IPS-18c (cell line): ENCODE data around the gene RASSF5.
"Not testable (repeated sequence)": the region's sequence is repeated elsewhere in the genome, so short reads cannot be mapped to it uniquely, and the experiment has no call there.

ENCODE experiments used
- H3K4me3 ChIP-seq: 2 replicates; pipeline ENCODE4 v1.7.0; 2013; ENCODE audit warnings: low read depth, mild to moderate bottlenecking, low read length, moderate library complexity; ENCODE audit not compliant: insufficient read depth
- H3K9me3 ChIP-seq: one replicate; pipeline ENCODE4 v1.6.1; 2013; ENCODE audit warnings: mild to moderate bottlenecking, low read length, moderate library complexity; ENCODE audit not compliant: control insufficient read depth, insufficient read depth

The RASSF5 gene

DNA sequence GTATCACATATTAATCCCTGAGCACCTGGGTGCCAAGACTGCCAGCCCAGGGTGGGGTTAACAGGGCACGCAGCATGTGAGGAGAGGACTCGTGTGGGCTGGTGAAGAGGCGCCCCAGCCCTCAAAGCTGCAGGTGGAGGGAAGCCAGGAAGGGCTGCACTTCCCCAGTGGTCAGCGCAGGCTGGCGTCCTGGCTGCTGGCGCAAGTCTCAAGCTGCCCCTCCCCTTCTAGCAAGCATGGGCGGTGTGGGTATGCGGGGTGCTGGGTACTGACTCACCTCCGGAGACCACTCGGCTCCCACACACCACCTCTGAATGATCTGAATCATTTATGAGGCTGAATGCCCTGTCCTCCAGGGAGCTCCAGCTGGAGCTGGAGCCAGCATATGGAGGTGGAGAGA is 60.9 kb downstream of the RASSF5 start:
- no peak overlapping the region for H3K4me3 ChIP-seq
- H3K9me3 ChIP-seq, result no peaks in the 10 kb centered on the region

DNA sequence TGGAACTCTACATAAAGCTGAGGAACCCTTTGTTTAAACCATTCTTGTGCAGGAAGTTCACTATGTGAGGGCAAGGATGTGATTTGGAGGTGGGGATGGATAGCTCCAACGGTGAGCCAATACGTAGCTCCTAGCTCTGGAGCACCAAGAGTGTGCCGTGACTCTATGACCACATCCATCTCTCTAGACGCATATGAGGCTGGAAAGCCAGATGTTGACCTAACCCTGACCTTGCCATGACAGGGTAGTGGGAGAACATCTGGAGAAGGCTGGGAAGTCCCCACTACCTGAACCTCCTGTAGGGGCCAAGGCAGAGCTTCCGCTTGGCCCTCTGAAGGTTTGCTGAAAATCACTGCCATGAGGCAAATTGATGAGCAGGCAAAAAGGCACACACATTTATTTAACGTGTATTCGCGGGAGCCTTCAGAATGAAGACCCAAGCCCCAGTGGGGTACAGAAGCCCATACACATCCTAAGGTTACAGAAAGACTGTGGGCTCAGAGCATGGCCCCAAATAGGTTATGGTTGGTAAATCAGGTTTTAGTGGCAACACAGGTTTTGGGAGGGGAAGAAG is 61.5 kb downstream of the RASSF5 start:
- Histone ChIP-seq H3K4me3 (no peak overlapping the region), H3K9me3 (no peaks in the 10 kb centered on the region)

DNA sequence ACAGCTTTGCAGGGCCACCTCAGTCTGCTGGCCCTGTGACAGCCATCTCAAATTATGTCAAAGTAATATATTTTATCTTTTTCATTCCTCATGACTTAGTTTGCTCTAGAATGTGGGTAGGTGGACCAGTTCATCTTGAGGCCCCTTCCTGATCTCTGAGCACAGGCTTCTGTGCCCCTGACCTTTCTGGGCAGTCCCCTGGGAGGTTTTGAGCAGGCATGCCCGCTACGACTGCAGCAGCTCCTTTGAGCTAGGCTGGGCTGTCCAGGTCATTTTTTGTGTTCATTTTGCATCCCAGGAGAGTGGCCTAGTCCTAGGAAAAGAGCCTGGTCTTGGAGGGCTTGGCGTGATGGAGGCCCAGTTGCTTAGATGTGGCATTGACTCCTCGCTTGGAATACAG is 62.2 kb downstream of the RASSF5 start:
- Histone ChIP-seq H3K9me3 (no peaks in the 10 kb centered on the region), H3K4me3 (no peak overlapping the region)

DNA sequence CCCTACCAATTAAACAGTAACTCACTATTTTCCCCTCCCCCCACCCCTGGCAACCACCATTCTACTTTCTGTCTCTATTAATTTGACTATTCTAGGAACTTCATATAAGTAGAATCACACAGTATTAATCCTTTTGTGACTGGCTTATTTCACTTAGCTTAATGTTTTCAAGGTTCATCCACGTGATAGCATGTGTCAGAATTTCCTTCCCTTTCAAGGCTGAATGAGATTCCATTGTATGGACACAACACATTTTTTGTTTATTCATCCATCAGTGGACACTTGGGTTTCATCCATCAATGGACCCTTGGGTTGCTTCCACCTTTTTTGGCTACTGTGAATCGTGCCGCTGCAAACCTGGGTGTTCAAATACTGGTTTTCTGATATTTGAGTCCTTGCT is 63.2 kb downstream of the RASSF5 start:
- Histone ChIP-seq H3K4me3 (no peak overlapping the region), H3K9me3 (no peaks in the 10 kb centered on the region)

DNA sequence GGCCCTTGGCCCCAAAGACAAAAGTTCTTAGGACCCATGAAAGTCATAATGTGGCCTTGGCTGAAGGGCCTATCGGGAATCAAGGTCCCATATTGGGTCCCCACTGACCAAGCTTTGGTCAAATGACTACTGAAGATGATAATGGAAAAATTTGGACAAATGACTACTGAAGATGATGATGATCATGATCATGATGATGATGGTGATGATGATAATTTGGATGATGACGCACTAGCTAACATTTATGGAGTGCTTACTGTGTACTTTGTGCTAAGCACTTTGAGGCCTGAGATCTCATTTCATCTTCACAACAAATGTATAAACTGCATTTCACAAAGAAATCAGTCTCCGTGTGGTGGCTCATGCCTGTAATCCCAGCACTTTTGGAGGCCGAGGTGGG is 65.5 kb downstream of the RASSF5 start:
- no peaks in the 10 kb centered on the region for H3K9me3 ChIP-seq
- no peak overlapping the region for H3K4me3 ChIP-seq

DNA sequence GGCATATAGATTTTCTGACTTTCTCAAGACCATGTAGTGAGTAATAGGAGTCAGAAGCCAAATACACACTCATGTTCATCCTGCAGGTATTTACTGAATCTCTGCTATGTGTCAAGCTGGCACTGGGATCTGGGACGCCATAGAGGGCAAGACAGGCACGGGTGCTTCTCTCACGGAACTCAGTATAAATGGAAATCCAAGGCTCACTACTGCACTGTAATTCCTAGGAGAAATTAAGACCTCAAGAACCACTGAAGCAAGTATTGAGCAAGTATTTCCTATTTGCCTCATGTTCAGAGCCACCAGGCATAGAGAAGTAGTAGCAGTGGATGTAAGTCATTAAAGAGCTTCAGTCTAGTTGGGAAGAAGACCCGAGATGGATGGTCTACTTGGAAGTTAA is 66.0 kb downstream of the RASSF5 start:
- H3K4me3 ChIP-seq, result no peak overlapping the region

DNA sequence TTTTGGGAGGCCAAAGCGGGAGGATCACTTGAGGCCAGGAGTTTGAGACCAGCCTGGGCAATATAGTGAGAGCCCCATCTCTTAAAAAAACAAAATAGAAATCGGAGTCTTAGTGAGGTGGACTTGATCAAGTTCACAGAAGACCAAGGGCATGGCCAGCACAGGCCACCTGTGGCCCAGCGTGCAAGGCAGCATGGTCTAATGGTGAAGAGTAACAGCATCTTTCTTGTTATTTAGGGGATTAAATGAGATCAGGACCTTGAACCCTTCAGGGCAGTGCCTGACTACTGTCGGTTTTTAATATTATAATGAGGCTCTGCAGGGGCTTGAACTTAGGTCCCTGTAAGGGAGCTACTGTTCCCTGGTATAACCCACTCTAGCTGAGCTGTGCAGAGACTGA is 66.4 kb downstream of the RASSF5 start:
- no peak overlapping the region for H3K4me3 ChIP-seq
- H3K9me3 ChIP-seq, result no peaks in the 10 kb centered on the region

More for the DNA sequence above, 66.0 kb downstream of the RASSF5 start:
- no peaks in the 10 kb centered on the region for H3K9me3 ChIP-seq

DNA sequence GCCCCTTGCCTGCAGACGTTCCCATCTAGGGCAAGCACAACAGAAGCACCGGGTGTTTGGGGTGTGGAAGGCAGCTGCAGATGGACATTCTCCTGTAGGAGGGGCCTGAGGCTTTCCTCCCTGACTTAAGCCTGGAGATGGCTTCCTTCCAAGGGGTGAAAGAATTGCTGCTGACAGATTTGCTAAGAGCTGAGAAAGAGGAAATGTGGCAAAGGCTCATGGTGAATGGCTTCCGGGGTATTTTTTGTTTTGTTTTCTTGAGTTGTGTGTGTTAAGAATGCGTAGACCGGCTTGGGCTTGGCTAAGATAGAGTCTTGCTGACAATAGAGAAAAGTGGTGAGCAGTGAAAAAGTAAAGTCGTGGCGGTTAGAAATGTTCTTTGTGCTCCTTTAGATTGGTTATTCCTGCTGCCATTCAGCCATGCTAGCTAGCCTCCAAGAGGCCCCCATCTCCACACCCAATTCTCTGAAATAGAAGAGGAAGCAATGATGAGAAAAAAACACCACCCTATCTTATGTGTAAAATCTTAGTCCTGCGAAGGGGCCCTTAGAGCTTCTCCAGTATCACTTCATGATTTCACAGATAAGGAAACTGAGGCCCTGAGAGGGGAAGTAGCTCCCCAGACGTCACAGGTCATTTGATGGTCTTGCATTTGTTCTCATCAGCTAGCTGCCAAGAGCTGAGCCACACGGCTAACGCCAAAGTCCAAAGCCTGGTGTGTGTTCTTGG is 68.0 kb downstream of the RASSF5 start:
- no peak overlapping the region for H3K4me3 ChIP-seq
- H3K9me3 ChIP-seq, result no peaks in the 10 kb centered on the region

DNA sequence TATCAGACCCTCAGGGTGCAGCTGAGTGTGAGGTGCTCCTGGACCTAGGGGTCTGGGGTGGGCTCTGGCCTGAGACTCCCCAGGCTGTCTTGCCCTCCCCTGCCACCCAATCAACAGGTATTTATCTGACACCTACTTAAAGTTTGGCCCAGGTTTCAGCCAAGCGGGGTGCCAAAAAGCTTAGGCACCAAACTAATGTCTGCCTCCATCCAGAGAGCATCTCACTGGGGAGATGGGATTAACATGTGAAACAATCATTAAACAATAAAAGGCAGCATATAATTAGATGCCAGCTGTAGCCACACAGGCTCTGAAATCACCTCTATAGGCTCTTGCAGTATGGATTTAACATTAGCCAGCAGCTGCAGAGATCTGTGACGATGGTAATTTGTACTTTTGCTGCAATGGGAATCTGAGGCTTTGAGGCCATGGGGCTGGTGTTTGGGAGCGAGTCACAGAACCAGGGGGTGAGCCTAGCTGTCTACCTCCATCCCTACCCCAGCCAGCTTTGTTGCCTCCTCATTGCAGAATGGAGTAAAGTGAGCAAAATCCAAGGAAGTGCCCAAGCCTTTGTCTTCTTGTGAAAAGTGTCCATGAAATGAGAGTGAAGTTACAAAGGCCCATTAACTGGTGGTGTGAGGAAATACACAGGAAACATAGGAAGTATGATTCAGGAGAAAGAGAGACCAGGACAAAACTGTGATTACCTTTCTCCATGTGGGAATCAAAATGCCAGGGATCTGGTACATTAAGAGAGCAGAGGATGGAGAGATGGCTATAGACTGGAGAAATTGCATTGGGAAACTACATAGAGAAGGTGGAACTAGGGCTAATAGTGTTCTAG is 68.8 kb downstream of the RASSF5 start:
- H3K4me3 ChIP-seq, result no peak overlapping the region

DNA sequence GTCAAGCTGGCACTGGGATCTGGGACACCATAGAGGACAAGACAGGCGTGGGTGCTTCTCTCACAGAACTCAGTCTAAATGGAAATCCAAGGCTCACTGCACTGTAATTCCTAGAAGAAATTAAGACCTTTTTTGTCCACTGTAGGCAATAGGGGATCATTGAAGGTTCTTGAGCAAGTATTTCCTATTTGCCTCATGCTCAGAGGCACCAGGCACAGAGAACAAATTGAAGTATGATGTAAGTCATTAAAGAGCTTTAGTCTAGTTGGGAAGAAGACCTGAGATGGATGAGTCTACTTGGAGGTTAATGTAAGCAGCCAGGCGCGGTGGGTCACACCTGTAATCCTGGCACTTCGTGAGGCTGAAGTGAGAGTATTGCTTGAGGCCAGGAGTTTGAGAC is 70.3 kb downstream of the RASSF5 start:
- H3K4me3 ChIP-seq, result no peak overlapping the region
- H3K9me3 ChIP-seq, result no peaks in the 10 kb centered on the region

More for the DNA sequence above, 68.8 kb downstream of the RASSF5 start:
- H3K9me3 ChIP-seq, result no peaks in the 10 kb centered on the region

GRCh38 chr1:206578068-206578977 is 71.0 kb downstream of the RASSF5 start:
- Histone ChIP-seq H3K9me3 (no peaks in the 10 kb centered on the region), H3K4me3 (no peak overlapping the region)

DNA sequence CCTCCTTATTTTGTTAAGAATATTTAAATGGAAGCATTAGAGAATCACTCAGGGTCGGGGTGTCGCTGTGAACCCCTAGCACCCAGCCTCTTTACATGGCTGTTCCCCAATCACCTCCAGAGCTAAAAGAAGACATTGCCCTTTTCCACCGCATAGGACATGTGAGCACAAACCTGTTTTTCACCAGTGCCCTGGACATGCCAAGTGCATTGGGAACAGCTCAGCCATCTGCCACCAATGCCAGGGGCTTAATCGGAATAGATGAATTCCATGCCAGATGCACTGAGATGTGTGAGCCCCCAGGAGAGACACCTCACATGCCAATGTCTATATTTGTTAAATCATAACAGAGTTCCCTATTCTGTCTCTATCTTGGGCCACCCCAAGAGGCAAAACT is 71.6 kb downstream of the RASSF5 start:
- Histone ChIP-seq H3K9me3 (no peaks in the 10 kb centered on the region), H3K4me3 (no peak overlapping the region)

- H3K4me3 ChIP-seq, result no peak overlapping the region
- H3K9me3 ChIP-seq, result no peaks in the 10 kb centered on the region
These were observed 72.6 kb downstream of the RASSF5 start for GRCh38 chr1:206579747-206580437.

DNA sequence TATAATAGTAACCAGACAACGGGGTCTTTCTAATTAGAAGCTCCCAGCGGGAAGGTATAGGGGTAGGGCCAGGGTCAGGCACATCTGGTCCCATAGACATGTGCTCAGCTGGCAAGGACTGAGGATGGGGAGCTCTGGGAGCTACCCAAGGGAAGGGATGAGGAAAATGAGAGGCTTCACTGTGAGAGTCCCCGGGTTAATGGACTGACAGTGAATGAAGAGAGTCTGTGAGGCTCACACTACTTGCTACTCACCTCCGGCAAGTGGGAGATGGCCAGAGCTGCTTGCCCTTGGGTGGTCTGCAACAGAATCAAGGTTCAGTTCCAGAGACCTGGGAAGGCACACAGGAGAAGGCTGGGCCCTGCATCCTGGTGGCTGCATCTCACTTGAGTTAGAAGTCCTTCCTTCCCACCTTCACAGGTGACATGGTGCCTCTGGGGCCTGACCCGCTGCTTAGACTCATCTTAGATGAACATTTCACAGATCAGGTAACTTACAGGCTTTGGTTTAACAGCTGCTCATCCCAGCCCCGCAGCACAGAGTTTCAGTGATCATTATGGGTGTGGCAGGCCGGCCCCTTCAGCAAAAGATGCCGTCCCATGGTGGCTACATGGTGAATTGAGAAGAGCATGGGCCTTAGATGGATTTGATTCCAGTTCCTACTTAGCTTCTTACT is 73.2 kb downstream of the RASSF5 start:
- H3K4me3 ChIP-seq, result no peak overlapping the region

GRCh38 chr1:206581114-206581497 is 73.8 kb downstream of the RASSF5 start:
- not testable (repeated sequence) for H3K4me3 ChIP-seq, H3K9me3 ChIP-seq

More for the DNA sequence above, 73.2 kb downstream of the RASSF5 start:
- H3K9me3 ChIP-seq, result no peaks in the 10 kb centered on the region

DNA sequence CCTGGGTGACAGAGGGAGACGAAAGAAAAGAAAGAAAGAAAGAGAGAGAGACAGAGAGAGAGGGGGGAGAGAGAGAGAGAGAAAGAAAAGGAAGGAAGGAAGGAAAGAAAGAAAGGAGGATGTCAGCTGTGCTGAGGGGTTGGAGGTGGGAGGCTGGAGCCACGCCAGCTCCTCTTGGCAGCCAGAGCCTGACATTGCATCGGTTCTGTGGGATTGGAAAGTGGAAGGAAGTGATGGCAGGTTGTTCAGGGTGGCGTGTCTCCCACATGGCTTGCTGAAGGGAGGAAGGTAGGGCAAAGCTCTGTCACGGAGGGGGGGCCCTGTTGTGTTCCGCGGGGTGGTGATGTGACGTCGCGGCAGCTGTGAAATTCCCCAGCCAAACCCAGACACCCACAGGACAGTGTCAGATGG is 74.2 kb downstream of the RASSF5 start:
- no peak overlapping the region for H3K4me3 ChIP-seq
- H3K9me3 ChIP-seq, result no peaks in the 10 kb centered on the region
